GM21825 (cell line): ENCODE data around the gene TMEM95.

Experiments
- ATAC-seq: cut with Tn5 transposase; IDR thresholded peaks from one replicate; pipeline ENCODE4 v1.9.1; 2021; ENCODE audit warnings: mild to moderate bottlenecking, moderate library complexity; ENCODE audit not compliant: unreplicated experiment

TMEM95 gene

GRCh38 chr17:7355053-7355452 lies at the start of gene TMEM95:
TMEM95 (plus strand) TSS chr17:7355156; CDS start chr17:7355205, 49 bp downstream.
- no peak for ATAC-seq

- peak; percentile 61 for ATAC-seq
Measured at GRCh38 chr17:7306911-7307685, 47.9 kb upstream of the TMEM95 start, which contains the start of gene EIF5A. EIF5A (plus strand) TSS chr17:7307628; CDS start chr17:7309636, 2,008 bp downstream.

- ATAC-seq = no peak
Measured at GRCh38 chr17:7307686-7308624, 47.0 kb upstream of the TMEM95 start.

GRCh38 chr17:7308625-7309433 lies 46.1 kb upstream of the TMEM95 start:
- peak; percentile 25 for ATAC-seq

- no peak for ATAC-seq
Measured at GRCh38 chr17:7309628-7310027, 45.3 kb upstream of the TMEM95 start.

GRCh38 chr17:7311110-7311705 lies 43.7 kb upstream of the TMEM95 start:
- no peak for ATAC-seq

- no peak for ATAC-seq
Measured at GRCh38 chr17:7312432-7313087, 42.4 kb upstream of the TMEM95 start.

GRCh38 chr17:7313088-7313889 lies 41.7 kb upstream of the TMEM95 start:
- no peak for ATAC-seq

- ATAC-seq = no peak
Measured at GRCh38 chr17:7313890-7314718, 40.9 kb upstream of the TMEM95 start.

GRCh38 chr17:7314719-7315569 lies 40.0 kb upstream of the TMEM95 start, which contains the start of gene GPS2:
GPS2 (minus strand) TSS chr17:7315360; CDS start chr17:7315052, 308 bp downstream.
- ATAC-seq = peak; percentile 68

- no peak for ATAC-seq
Measured at GRCh38 chr17:7315570-7316235, 39.3 kb upstream of the TMEM95 start.

- ATAC-seq = no peak
Measured at GRCh38 chr17:7317161-7317803, 37.7 kb upstream of the TMEM95 start.

GRCh38 chr17:7318121-7318860 lies 36.7 kb upstream of the TMEM95 start:
- ATAC-seq = no peak

GRCh38 chr17:7321466-7321865 lies 33.5 kb upstream of the TMEM95 start:
- ATAC-seq = no peak

- ATAC-seq = no peak
Measured at GRCh38 chr17:7322520-7323194, 32.3 kb upstream of the TMEM95 start.
